H1 (cell line): ENCODE measurements around the gene KRT7. TPM values are rescaled to one million over a fixed set of nuclear protein-coding genes. Genes with fewer than 3 reads are reported as not detected.

Source experiments
- ATF2 ChIP-seq: IDR thresholded peaks from 2 replicates; pipeline ENCODE4 v1.6.1; 2012; ENCODE audit warnings: low read length, inconsistent platforms
- CBX8 ChIP-seq: fragments of 300-800, 300-1000 bp; sonication (generic); IDR thresholded peaks from 2 replicates; pipeline ENCODE4 v1.7.1; 2016; ENCODE audit warnings: low read depth, low read length, borderline replicate concordance
- EZH2 ChIP-seq: fragments of 200-600 bp; sonication (generic); IDR thresholded peaks from 2 replicates; pipeline ENCODE4 v1.7.1; 2012; ENCODE audit warnings: low read depth, mild to moderate bottlenecking, moderate library complexity, low read length, inconsistent platforms; ENCODE audit not compliant: severe bottlenecking
- HDAC2 ChIP-seq, 2 experiments: fragments of 300-600 bp in 1 of 2; sonication (generic) in 1 of 2; IDR thresholded peaks; 2 replicates each; pipeline ENCODE4 v1.6.1; 2011 to 2012; ENCODE audit warnings: low read depth in 2 of 2, low read length in 2 of 2, mild to moderate bottlenecking in 2 of 2, moderate library complexity in 2 of 2, borderline replicate concordance in 1 of 2, inconsistent platforms in 1 of 2
- JUND ChIP-seq: IDR thresholded peaks from 2 replicates; pipeline ENCODE4 v1.6.1; 2011; ENCODE audit warnings: mild to moderate bottlenecking, improper control_type of control experiment, low read length
- KDM4A ChIP-seq: IDR thresholded peaks from one replicate; pipeline ENCODE4 v1.7.1; 2012; ENCODE audit warnings: low read depth, mild to moderate bottlenecking, moderate library complexity, low read length, inconsistent platforms; ENCODE audit not compliant: severe bottlenecking
- polyA plus RNA-seq, 7 experiments: library from polyadenylated mRNA; depleted of rRNA in 3 of 7; stranded (reverse) in 5 of 7; unstranded in 2 of 7; fragments of >200 nt in 5 of 7; fragments of 200-250 nt in 2 of 7; gene quantifications; 1 replicate in 5 of 7; 2 replicates in 1 of 7; 4 replicates in 1 of 7; pipeline versions ENCODE4 v1.2.1 to v1.2.3, GENCODE V29; 2011 to 2013; ENCODE audit warnings: missing spikeins in 2 of 7, mixed read lengths in 2 of 7
- total RNA-seq: library from RNA; stranded (reverse); fragmentation: NEBNext Ultra II Directional; extraction: Animal tissue kit (Norgen Biotek cat#: 25700); gene quantifications from 2 replicates; pipeline ENCODE4 v1.2.1, GENCODE V29; 2021

KRT7 gene
- total and polyA plus RNA-seq, 2 of the 8 experiments (the other 6 are each of a cell fraction or from before 2014, with no cell fraction given) = 13.2 to 19.0 TPM

GRCh38 chr12:52296572-52297215 lies 63.7 kb downstream of the KRT7 start (continued):
- TF ChIP-seq HDAC2 (IDR thresholded peaks at IDR 0.05; ENCODE audit: borderline replicate concordance in 1 of 2, low read depth in 2 of 2, low read length in 2 of 2) (no peak), ATF2 (no peak), CBX8 (no peak), EZH2 (no peak), KDM4A (no peak), JUND (no peak)
- TF ChIP-seq, all 59 proteins: peak for 0

Other genes with a start within 250 kb of the KRT7 start
- 4.1 and 4.9 TPM in 2 replicates for gene TAMALIN, start 226.3 kb upstream of the KRT7 start, total RNA-seq
- gene TAMALIN, start 226.3 kb upstream of the KRT7 start, polyA plus RNA-seq (2011; rRNA removed) = 2.6 and 3.2 TPM in 2 replicates
- gene NR4A1, start 181.8 kb upstream of the KRT7 start, total RNA-seq = 18.7 and 19.3 TPM in 2 replicates
- gene NR4A1, start 181.8 kb upstream of the KRT7 start, polyA plus RNA-seq (2011; rRNA removed) = 23.3 and 36.0 TPM in 2 replicates
- gene ATG101, start 163.3 kb upstream of the KRT7 start, total RNA-seq = 48.9 and 49.8 TPM in 2 replicates
- 55.9 and 64.9 TPM in 2 replicates for gene ATG101, start 163.3 kb upstream of the KRT7 start, polyA plus RNA-seq (2011; rRNA removed)
- gene SMIM41, start 153.5 kb upstream of the KRT7 start, total RNA-seq = 0.28 and 0.31 TPM in 2 replicates
- gene SMIM41, start 153.5 kb upstream of the KRT7 start, polyA plus RNA-seq (2011; rRNA removed) = 0.91 and 0.98 TPM in 2 replicates
- gene KRT80, start 41.2 kb upstream of the KRT7 start, total RNA-seq = 0.08 TPM in 1 of 2 replicates, not detected in the other
- gene KRT80, start 41.2 kb upstream of the KRT7 start, polyA plus RNA-seq (2011; rRNA removed) = 0.05 and 0.06 TPM in 2 replicates
- 0.15 TPM in 1 of 2 replicates, not detected in the other for gene KRT86, start 41.4 kb downstream of the KRT7 start, total RNA-seq
- gene KRT86, start 41.4 kb downstream of the KRT7 start, polyA plus RNA-seq (2011; rRNA removed) = 0.09 and 0.12 TPM in 2 replicates
- not detected in 2 replicates for gene KRT81, start 58.3 kb downstream of the KRT7 start, total RNA-seq
- gene KRT81, start 58.3 kb downstream of the KRT7 start, polyA plus RNA-seq (2011; rRNA removed) = not detected in 2 replicates
- not detected in 2 replicates for gene KRT83, start 88.2 kb downstream of the KRT7 start, total RNA-seq
- not detected in 2 replicates for gene KRT83, start 88.2 kb downstream of the KRT7 start, polyA plus RNA-seq (2011; rRNA removed)
- not detected in 2 replicates for gene KRT85, start 134.2 kb downstream of the KRT7 start, total RNA-seq
- not detected in 2 replicates for gene KRT85, start 134.2 kb downstream of the KRT7 start, polyA plus RNA-seq (2011; rRNA removed)
- gene KRT84, start 152.4 kb downstream of the KRT7 start, total RNA-seq = not detected in 2 replicates
- not detected in 2 replicates for gene KRT84, start 152.4 kb downstream of the KRT7 start, polyA plus RNA-seq (2011; rRNA removed)
- gene KRT82, start 173.1 kb downstream of the KRT7 start, total RNA-seq = not detected in 2 replicates
- not detected in 2 replicates for gene KRT82, start 173.1 kb downstream of the KRT7 start, polyA plus RNA-seq (2011; rRNA removed)
- gene KRT75, start 201.1 kb downstream of the KRT7 start, total RNA-seq = not detected in 2 replicates
- not detected in 2 replicates for gene KRT75, start 201.1 kb downstream of the KRT7 start, polyA plus RNA-seq (2011; rRNA removed)
- gene KRT6B, start 218.9 kb downstream of the KRT7 start, total RNA-seq = not detected in 2 replicates
- not detected in 2 replicates for gene KRT6B, start 218.9 kb downstream of the KRT7 start, polyA plus RNA-seq (2011; rRNA removed)
- not detected in 2 replicates for gene KRT6C, start 240.6 kb downstream of the KRT7 start, total RNA-seq
- not detected in 2 replicates for gene KRT6C, start 240.6 kb downstream of the KRT7 start, polyA plus RNA-seq (2011; rRNA removed)